HepG2 (cell line): ENCODE measurements around the gene PLEKHG2. TPM values are rescaled to one million over a fixed set of nuclear protein-coding genes. Genes with fewer than 3 reads are reported as not detected.
A peak's percentile ranks its signal among the peaks of the same experiment; 100 is the strongest.

Experiments used
- CCAR2 ChIP-seq: fragments of 200-400 bp; formaldehyde crosslinking; optimal IDR thresholded peaks from 2 replicates; pipeline ENCODE3; 2018; ENCODE audit warnings: low read depth, mild to moderate bottlenecking, low read length, moderate library complexity
- HCFC1 ChIP-seq: fragments of 150-350 bp; IDR thresholded peaks from 2 replicates; pipeline ENCODE4 v1.6.1; 2014; ENCODE audit warnings: low read depth, low read length
- HDAC2 ChIP-seq: sonication (generic); formaldehyde crosslinking; IDR thresholded peaks from 2 replicates; pipeline ENCODE4 v1.4.0; 2020; ENCODE audit warnings: missing genetic modification reagents
- ISX ChIP-seq: sonication (generic); formaldehyde crosslinking; conservative IDR thresholded peaks from 2 replicates; pipeline ENCODE4 v1.5.0; 2020; ENCODE audit warnings: missing genetic modification reagents
- MAFG ChIP-seq: sonication (generic); formaldehyde crosslinking; IDR thresholded peaks from 2 replicates; pipeline ENCODE4 v1.5.1; 2020; ENCODE audit warnings: mild to moderate bottlenecking, missing genetic modification reagents
- MEF2D ChIP-seq: sonication (generic); formaldehyde crosslinking; IDR thresholded peaks from 2 replicates; pipeline ENCODE4 v1.5.1; 2020; ENCODE audit warnings: mild to moderate bottlenecking, missing genetic modification reagents
- MIER3 ChIP-seq: IDR thresholded peaks from 2 replicates; pipeline ENCODE4 v1.6.1; 2016; ENCODE audit warnings: missing compliant biosample characterization, borderline replicate concordance
- MXI1 ChIP-seq: IDR thresholded peaks from 3 replicates; pipeline ENCODE4 v1.6.1; 2012; ENCODE audit warnings: low read depth, low read length, inconsistent platforms, borderline replicate concordance
- NCOA2 ChIP-seq: sonication (generic); formaldehyde crosslinking; IDR thresholded peaks from 2 replicates; pipeline ENCODE4 v1.8.0; 2022; ENCODE audit warnings: inconsistent platforms
- PHF21A ChIP-seq: sonication (generic); formaldehyde crosslinking; IDR thresholded peaks from 2 replicates; pipeline ENCODE4 v1.5.0; 2020; ENCODE audit warnings: mild to moderate bottlenecking, missing genetic modification reagents
- POLR2AphosphoS5 ChIP-seq: IDR thresholded peaks from 2 replicates; pipeline ENCODE4 v1.6.1; 2012; ENCODE audit warnings: low read depth, low read length
- SATB2 ChIP-seq: sonication (generic); formaldehyde crosslinking; IDR thresholded peaks from 2 replicates; pipeline ENCODE4 v1.5.0; 2020; ENCODE audit warnings: missing genetic modification reagents
- SCMH1 ChIP-seq: sonication (generic); formaldehyde crosslinking; IDR thresholded peaks from 2 replicates; pipeline ENCODE4 v1.9.0; 2021; ENCODE audit warnings: missing genetic modification reagents, mild to moderate bottlenecking, borderline replicate concordance
- TMF1 ChIP-seq: sonication (generic); formaldehyde crosslinking; IDR thresholded peaks from 2 replicates; pipeline ENCODE4 v1.8.1; 2022; ENCODE audit warnings: low read depth, missing genetic modification reagents
- YEATS4 ChIP-seq: sonication (generic); formaldehyde crosslinking; IDR thresholded peaks from 2 replicates; pipeline ENCODE4 v1.4.0; 2020; ENCODE audit warnings: missing genetic modification reagents, borderline replicate concordance
- ZNF660 ChIP-seq: sonication (generic); formaldehyde crosslinking; IDR thresholded peaks from 2 replicates; pipeline ENCODE4 v1.5.1; 2020; ENCODE audit warnings: mild to moderate bottlenecking, low read depth, missing genetic modification reagents, borderline replicate concordance
- ZSCAN31 ChIP-seq: sonication (generic); formaldehyde crosslinking; IDR thresholded peaks from 2 replicates; pipeline ENCODE4 v1.5.0; 2020; ENCODE audit warnings: low read depth, mild to moderate bottlenecking, missing genetic modification reagents
- polyA plus RNA-seq, 8 experiments: library from polyadenylated mRNA; depleted of rRNA in 3 of 8; stranded (reverse) in 7 of 8; unstranded in 1 of 8; fragments of >200 nt; fragmentation: Illumina TruSeq in 4 of 8; extraction: Trizol in 4 of 8; gene quantifications; 2 replicates each; pipeline versions ENCODE4 v1.2.1 to v1.2.3, GENCODE V29; 2011 to 2016; ENCODE audit warnings: low read depth in 4 of 8, missing spikeins in 1 of 8, mixed read lengths in 1 of 8; ENCODE audit not compliant: insufficient read depth in 1 of 8
- total RNA-seq, 5 experiments: library from RNA; depleted of rRNA; stranded (reverse); fragments of >200 nt; fragmentation: Illumina TruSeq; extraction: Trizol; gene quantifications; 2 replicates each; pipeline ENCODE4 v1.2.3, GENCODE V29; 2016; ENCODE audit warnings: low read depth in 1 of 5
- TF ChIP-seq, protein P1 (sequence below), 2 experiments: fragments of 450-650 bp in 1 of 2; sonication (generic) in 1 of 2; formaldehyde crosslinking in 1 of 2; IDR thresholded peaks; 2 replicates each; pipeline versions ENCODE4 v1.6.1 to v1.8.0; 2016 to 2022; ENCODE audit warnings: antibody characterized with exemption in 1 of 2, mild to moderate bottlenecking in 1 of 2, missing genetic modification reagents in 1 of 2
- TF ChIP-seq, protein P2 (sequence below): sonication (generic); formaldehyde crosslinking; IDR thresholded peaks from 2 replicates; pipeline ENCODE4 v1.4.0; 2020; ENCODE audit warnings: missing genetic modification reagents

Gene PLEKHG2
- total and polyA plus RNA-seq, 2 of the 13 experiments (the other 11 are each of a cell fraction or from before 2014, with no cell fraction given), result 3.6 to 6.8 TPM

DNA sequence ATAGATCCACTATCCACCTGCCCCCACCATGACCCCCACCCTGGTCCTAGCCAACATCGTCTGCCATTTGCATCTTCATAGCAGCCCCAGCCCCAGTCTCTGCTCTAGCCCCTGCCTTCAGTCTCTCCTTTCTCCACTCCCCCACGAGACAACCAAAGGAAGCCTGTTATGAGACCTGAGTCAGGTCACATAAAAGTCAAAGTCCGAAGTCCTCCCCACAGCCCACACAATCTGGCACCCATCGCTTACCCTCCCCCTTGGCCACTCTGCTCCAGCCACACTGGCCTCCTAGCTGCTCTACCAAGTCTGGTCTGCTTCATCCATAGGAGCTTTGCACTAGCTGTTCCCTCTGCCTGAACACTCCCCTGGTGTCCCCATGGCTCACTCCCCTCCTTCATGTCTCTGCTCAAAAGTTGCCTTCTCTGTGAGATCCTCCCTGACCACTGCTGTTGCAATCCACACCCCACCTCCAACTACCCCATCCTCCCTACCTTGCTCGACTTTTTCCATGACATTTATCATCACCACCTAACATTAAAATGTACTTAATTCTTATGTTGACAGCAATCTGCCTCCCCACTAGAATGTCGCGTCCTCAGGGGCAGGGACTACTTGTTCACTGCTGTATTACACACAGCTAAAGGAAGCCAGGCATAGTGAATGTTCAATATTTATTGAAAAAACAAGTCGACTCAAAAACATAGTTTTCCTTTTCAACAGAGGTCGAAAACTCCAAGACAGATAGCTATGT lies 1.2 kb upstream of the PLEKHG2 start (continued):
- TF ChIP-seq, protein P1, sequence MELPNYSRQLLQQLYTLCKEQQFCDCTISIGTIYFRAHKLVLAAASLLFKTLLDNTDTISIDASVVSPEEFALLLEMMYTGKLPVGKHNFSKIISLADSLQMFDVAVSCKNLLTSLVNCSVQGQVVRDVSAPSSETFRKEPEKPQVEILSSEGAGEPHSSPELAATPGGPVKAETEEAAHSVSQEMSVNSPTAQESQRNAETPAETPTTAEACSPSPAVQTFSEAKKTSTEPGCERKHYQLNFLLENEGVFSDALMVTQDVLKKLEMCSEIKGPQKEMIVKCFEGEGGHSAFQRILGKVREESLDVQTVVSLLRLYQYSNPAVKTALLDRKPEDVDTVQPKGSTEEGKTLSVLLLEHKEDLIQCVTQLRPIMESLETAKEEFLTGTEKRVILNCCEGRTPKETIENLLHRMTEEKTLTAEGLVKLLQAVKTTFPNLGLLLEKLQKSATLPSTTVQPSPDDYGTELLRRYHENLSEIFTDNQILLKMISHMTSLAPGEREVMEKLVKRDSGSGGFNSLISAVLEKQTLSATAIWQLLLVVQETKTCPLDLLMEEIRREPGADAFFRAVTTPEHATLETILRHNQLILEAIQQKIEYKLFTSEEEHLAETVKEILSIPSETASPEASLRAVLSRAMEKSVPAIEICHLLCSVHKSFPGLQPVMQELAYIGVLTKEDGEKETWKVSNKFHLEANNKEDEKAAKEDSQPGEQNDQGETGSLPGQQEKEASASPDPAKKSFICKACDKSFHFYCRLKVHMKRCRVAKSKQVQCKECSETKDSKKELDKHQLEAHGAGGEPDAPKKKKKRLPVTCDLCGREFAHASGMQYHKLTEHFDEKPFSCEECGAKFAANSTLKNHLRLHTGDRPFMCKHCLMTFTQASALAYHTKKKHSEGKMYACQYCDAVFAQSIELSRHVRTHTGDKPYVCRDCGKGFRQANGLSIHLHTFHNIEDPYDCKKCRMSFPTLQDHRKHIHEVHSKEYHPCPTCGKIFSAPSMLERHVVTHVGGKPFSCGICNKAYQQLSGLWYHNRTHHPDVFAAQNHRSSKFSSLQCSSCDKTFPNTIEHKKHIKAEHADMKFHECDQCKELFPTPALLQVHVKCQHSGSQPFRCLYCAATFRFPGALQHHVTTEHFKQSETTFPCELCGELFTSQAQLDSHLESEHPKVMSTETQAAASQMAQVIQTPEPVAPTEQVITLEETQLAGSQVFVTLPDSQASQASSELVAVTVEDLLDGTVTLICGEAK (IDR thresholded peaks at IDR 0.05), result no peak
- TF ChIP-seq, protein P1 (CRISPR knock-in tag; IDR thresholded peaks at IDR 0.05), result no peak; the same call in 1 of the 2 replicates
- TF ChIP-seq SCMH1 (CRISPR knock-in tag) (no peak), ZSCAN31 (CRISPR knock-in tag) (no peak), PHF21A (CRISPR knock-in tag) (no peak), ZNF660 (CRISPR knock-in tag) (no peak), SATB2 (no peak), NCOA2 (peak; percentile 34; the same call in 1 of the 2 replicates), MIER3 (CRISPR knock-in tag) (peak; percentile 59; the same call in 1 of the 2 replicates), HCFC1 (no peak), MAFG (CRISPR knock-in tag) (no peak), TMF1 (CRISPR knock-in tag) (no peak), HDAC2 (CRISPR knock-in tag) (peak; percentile 58), ISX (CRISPR knock-in tag) (no peak), MEF2D (CRISPR knock-in tag) (0 out of 2 replicates have a peak, but pooled peaks have one; percentile 25), MXI1 (peak; percentile 48; the same call in 1 of the 3 replicates), CCAR2 (peak; percentile 79), POLR2AphosphoS5 (peak; percentile 74), YEATS4 (CRISPR knock-in tag) (peak; percentile 39; the same call in 1 of the 2 replicates)
- TF ChIP-seq, protein P2, sequence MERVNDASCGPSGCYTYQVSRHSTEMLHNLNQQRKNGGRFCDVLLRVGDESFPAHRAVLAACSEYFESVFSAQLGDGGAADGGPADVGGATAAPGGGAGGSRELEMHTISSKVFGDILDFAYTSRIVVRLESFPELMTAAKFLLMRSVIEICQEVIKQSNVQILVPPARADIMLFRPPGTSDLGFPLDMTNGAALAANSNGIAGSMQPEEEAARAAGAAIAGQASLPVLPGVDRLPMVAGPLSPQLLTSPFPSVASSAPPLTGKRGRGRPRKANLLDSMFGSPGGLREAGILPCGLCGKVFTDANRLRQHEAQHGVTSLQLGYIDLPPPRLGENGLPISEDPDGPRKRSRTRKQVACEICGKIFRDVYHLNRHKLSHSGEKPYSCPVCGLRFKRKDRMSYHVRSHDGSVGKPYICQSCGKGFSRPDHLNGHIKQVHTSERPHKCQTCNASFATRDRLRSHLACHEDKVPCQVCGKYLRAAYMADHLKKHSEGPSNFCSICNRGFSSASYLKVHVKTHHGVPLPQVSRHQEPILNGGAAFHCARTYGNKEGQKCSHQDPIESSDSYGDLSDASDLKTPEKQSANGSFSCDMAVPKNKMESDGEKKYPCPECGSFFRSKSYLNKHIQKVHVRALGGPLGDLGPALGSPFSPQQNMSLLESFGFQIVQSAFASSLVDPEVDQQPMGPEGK (CRISPR knock-in tag), result peak; percentile 68; the same call in 1 of the 2 replicates
